22Rv1 (cell line): Measurements from ENCODE around the gene RNASET2.

Experiments used
- ZFX ChIP-seq: fragments of 450-650 bp; IDR thresholded peaks from 2 replicates; pipeline ENCODE4 v1.6.1; 2017; ENCODE audit warnings: antibody characterized with exemption, borderline replicate concordance
- TF ChIP-seq, protein P1 (sequence below): fragments of 450-650 bp; IDR thresholded peaks from 2 replicates; pipeline ENCODE4 v1.5.1; 2017; ENCODE audit warnings: mild to moderate bottlenecking

GRCh38 chr6:166946125-166946524, 10.2 kb downstream of the RNASET2 start:
- TF ChIP-seq, protein P1, sequence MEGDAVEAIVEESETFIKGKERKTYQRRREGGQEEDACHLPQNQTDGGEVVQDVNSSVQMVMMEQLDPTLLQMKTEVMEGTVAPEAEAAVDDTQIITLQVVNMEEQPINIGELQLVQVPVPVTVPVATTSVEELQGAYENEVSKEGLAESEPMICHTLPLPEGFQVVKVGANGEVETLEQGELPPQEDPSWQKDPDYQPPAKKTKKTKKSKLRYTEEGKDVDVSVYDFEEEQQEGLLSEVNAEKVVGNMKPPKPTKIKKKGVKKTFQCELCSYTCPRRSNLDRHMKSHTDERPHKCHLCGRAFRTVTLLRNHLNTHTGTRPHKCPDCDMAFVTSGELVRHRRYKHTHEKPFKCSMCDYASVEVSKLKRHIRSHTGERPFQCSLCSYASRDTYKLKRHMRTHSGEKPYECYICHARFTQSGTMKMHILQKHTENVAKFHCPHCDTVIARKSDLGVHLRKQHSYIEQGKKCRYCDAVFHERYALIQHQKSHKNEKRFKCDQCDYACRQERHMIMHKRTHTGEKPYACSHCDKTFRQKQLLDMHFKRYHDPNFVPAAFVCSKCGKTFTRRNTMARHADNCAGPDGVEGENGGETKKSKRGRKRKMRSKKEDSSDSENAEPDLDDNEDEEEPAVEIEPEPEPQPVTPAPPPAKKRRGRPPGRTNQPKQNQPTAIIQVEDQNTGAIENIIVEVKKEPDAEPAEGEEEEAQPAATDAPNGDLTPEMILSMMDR = no peak
- no peak for TF ChIP-seq ZFX
